Measurements from ENCODE around the gene OR2A2.

DNA sequence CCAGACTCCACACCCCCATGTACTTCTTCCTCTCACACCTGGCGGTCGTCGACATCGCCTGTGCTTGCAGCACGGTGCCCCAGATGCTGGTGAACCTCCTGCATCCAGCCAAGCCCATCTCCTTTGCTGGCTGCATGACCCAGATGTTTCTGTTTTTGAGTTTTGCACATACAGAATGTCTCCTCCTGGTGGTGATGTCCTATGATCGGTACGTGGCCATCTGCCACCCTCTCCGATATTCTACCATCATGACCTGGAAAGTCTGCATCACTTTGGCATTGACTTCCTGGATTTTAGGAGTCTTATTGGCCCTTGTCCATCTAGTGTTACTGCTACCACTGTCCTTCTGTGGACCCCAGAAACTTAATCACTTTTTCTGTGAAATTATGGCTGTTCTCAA lies 35.0 kb upstream of the OR2A2 start:
- TF ChIP-seq, protein P1, sequence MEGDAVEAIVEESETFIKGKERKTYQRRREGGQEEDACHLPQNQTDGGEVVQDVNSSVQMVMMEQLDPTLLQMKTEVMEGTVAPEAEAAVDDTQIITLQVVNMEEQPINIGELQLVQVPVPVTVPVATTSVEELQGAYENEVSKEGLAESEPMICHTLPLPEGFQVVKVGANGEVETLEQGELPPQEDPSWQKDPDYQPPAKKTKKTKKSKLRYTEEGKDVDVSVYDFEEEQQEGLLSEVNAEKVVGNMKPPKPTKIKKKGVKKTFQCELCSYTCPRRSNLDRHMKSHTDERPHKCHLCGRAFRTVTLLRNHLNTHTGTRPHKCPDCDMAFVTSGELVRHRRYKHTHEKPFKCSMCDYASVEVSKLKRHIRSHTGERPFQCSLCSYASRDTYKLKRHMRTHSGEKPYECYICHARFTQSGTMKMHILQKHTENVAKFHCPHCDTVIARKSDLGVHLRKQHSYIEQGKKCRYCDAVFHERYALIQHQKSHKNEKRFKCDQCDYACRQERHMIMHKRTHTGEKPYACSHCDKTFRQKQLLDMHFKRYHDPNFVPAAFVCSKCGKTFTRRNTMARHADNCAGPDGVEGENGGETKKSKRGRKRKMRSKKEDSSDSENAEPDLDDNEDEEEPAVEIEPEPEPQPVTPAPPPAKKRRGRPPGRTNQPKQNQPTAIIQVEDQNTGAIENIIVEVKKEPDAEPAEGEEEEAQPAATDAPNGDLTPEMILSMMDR (IDR thresholded peaks at IDR 0.05; ENCODE audit: low read depth, low read length), result no peak
- TF ChIP-seq EZH2phosphoT487 (IDR thresholded peaks at IDR 0.05; ENCODE audit: low read depth), result no peak
